HG02885 (cell line): ENCODE results near the gene FOXN1.

Source experiments
- ATAC-seq: cut with Tn5 transposase; IDR thresholded peaks from one replicate; pipeline ENCODE4 v1.9.1; 2021; ENCODE audit warnings: mild to moderate bottlenecking; ENCODE audit not compliant: unreplicated experiment, poor library complexity

FOXN1 gene

GRCh38 chr17:28476076-28476865 is 29.9 kb upstream of the FOXN1 start:
- no peak for ATAC-seq

- ATAC-seq: no peak
Measured at GRCh38 chr17:28477928-28478327, 28.2 kb upstream of the FOXN1 start.

- ATAC-seq: no peak
Measured at GRCh38 chr17:28478712-28479615, 27.2 kb upstream of the FOXN1 start.

- ATAC-seq: no peak
Measured at GRCh38 chr17:28480278-28480677, 25.9 kb upstream of the FOXN1 start.

GRCh38 chr17:28480799-28481571 is 25.2 kb upstream of the FOXN1 start:
- no peak for ATAC-seq

GRCh38 chr17:28482551-28483199 is 23.5 kb upstream of the FOXN1 start:
- ATAC-seq: no peak

- peak; percentile 88 for ATAC-seq
Measured at GRCh38 chr17:28484296-28484695, 21.9 kb upstream of the FOXN1 start.

GRCh38 chr17:28485049-28485448 is 21.1 kb upstream of the FOXN1 start:
- no peak for ATAC-seq

GRCh38 chr17:28487881-28488532 is 18.1 kb upstream of the FOXN1 start:
- ATAC-seq: no peak

- ATAC-seq: no peak
Measured at GRCh38 chr17:28488533-28489276, 17.4 kb upstream of the FOXN1 start.

- no peak for ATAC-seq
Measured at GRCh38 chr17:28491286-28491685, 14.9 kb upstream of the FOXN1 start.

GRCh38 chr17:28491860-28492259 is 14.3 kb upstream of the FOXN1 start:
- ATAC-seq: no peak

- no peak for ATAC-seq
Measured at GRCh38 chr17:28492352-28493310, 13.5 kb upstream of the FOXN1 start.

- no peak for ATAC-seq
Measured at GRCh38 chr17:28493460-28493859, 12.7 kb upstream of the FOXN1 start.

GRCh38 chr17:28494445-28495188 is 11.5 kb upstream of the FOXN1 start:
- ATAC-seq: no peak

- no peak for ATAC-seq
Measured at GRCh38 chr17:28495635-28496034, 10.5 kb upstream of the FOXN1 start.

GRCh38 chr17:28497931-28498330 is 8.2 kb upstream of the FOXN1 start:
- no peak for ATAC-seq
